Metanephros (tissue), 2 donors: ENCODE measurements around the gene MSANTD4. TPM values are rescaled to one million over a fixed set of nuclear protein-coding genes. Genes with fewer than 3 reads are reported as not detected.

ENCODE experiments used
- small RNA-seq: library from RNA; depleted of rRNA; stranded (forward); fragments of <200 nt; gene quantifications from one replicate; pipeline ENCODE3, GENCODE V24; 2014; ENCODE audit warnings: low replicate concordance
- total RNA-seq: library from RNA; depleted of rRNA; stranded (reverse); fragments of >200 nt; gene quantifications from one replicate; pipeline ENCODE4 v1.2.3, GENCODE V29; 2014

MSANTD4 gene
- 18.0 TPM for total RNA-seq

GRCh38 chr11:106021967-106022794, at the start of gene MSANTD4:
MSANTD4 (minus strand) TSS chr11:106022240; CDS start chr11:106010917, 11,323 bp downstream.

Small RNAs within 50 kb of the gene (small RNA-seq; reads per million reads assigned to genes)
- gene RNU6-277P: not detected

Other genes with a start within 250 kb of the MSANTD4 start
- gene KBTBD3, start 55.1 kb upstream of the MSANTD4 start, total RNA-seq: 21.1 TPM
- 84.8 TPM for gene AASDHPPT, start 55.4 kb upstream of the MSANTD4 start, total RNA-seq